GM12874 (cell line): Measurements from ENCODE around the gene SHROOM1.

Experiments used
- TF ChIP-seq, protein P1 (sequence below): IDR thresholded peaks from 2 replicates; pipeline ENCODE4 v1.5.1; 2011; ENCODE audit warnings: low read depth, mild to moderate bottlenecking, control low read depth, low read length, moderate library complexity; ENCODE audit not compliant: insufficient read depth

SHROOM1 gene

DNA sequence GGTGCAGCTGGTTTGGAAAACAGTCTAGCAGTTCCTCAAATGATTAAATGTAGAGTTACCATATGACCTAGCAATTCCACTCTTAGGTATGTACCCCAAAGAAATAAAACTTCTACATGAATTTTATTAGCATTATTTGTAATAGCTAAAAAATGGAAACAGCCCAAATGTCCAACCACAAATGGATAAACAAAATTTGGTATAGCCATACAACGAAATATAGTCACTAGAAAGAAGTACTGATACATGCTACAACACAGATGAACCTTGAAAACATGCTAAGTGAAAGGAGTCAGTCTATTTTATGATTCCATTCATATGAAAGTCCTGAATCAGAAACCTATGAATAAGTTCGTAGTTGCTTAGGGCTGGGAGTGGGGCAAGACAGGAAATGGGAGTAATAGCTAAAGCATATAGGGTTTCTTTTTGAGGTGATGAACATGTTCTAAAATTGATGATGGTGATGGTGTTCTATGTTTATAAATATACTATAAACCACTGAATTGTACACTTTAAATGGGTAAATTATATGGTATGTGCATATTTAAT, 29.5 kb upstream of the SHROOM1 start:
- TF ChIP-seq, protein P1, sequence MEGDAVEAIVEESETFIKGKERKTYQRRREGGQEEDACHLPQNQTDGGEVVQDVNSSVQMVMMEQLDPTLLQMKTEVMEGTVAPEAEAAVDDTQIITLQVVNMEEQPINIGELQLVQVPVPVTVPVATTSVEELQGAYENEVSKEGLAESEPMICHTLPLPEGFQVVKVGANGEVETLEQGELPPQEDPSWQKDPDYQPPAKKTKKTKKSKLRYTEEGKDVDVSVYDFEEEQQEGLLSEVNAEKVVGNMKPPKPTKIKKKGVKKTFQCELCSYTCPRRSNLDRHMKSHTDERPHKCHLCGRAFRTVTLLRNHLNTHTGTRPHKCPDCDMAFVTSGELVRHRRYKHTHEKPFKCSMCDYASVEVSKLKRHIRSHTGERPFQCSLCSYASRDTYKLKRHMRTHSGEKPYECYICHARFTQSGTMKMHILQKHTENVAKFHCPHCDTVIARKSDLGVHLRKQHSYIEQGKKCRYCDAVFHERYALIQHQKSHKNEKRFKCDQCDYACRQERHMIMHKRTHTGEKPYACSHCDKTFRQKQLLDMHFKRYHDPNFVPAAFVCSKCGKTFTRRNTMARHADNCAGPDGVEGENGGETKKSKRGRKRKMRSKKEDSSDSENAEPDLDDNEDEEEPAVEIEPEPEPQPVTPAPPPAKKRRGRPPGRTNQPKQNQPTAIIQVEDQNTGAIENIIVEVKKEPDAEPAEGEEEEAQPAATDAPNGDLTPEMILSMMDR, result no peak

DNA sequence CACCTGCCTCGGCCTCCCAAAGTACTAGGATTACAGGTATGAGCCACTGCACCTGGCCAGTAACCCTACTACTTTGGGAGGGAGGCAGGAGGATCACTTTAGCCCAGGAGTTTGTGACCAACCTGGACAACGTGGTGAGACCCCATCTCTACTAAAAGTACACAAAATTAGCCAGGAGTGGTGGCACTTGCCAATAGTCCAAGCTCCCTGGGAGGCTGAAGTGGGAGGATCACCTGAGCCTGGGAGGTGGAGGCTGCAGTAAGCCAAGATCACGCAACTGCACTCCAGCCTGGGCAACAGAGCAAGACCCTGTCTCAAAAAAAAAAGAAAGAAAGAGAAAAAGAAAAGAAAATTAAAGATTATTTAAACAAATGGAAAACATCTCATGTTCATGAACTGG, 25.6 kb upstream of the SHROOM1 start:
- TF ChIP-seq, protein P1, result no peak

DNA sequence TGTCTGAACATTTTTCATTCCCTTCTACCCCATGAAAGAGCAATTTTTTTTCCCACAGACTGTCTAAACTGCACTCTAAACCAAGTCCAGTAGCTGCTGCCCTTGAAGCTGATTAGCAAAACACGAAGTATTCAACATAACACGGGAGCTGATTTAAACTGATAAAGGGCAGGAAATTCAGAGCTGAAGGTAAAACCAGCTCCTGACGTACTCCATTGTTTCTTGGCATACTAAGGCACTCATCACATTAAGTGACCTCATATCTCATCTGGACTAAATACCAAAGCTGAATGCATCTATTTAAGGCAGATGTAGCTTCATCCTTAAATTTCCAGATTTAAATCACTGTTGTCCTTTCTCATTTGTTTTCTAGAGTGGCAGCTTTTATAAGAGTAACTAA, 23.9 kb upstream of the SHROOM1 start:
- TF ChIP-seq, protein P1, result no peak

DNA sequence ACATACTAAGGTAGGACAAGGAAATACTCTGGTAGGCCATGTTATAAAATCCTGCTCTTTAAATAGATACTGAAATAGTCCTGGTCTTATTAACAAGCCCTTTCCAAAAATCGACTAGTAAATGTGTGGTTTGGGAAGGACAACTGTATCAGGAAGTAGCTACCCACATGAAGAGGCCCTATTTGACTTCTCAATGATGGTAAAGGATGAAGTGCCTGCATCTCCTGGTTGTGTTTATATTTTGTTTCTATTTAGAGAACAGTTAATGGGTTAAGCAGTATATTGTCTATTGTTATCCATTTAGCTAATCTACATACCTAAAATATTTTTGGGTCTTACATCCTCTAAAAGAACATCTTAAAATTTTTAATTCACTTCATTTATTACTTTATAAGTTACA, 23.3 kb upstream of the SHROOM1 start:
- TF ChIP-seq, protein P1, result no peak

DNA sequence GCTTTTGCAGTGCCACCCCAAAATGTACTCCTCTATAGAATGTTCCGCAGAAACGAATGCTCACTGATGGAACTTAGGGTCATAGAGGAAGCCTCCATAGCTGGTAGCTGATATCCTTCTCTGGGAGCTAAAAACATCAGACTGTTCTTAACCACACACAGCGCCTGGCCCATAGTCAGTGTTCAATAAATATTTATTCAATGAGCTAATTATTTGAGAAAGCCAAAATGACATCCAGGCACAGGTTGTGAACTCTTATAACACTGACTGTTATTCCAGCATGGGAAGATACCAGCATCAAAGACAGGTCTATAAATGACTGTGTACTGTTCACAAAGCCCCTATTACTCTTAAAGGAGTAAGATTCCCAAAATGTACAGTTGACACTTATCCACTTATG, 22.9 kb upstream of the SHROOM1 start:
- TF ChIP-seq, protein P1, result no peak

DNA sequence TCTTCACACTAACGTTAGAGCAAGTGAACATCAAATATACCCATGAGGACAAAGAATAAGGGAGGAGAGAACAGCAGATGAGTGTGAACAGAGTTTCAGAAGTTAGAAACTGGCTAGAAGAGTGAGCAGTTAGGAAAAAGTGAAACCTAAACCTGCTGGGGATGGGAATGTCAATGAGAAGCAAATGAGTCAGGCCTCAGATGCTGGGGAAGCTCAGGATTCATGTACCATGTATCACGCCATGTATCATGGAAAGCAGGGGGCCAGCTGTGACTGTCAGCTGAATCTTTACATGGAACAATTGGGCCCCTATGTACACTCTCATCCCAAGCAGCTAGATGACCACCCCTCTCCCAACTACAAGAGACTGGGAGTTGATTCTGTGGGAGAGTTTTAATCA, 19.6 kb upstream of the SHROOM1 start:
- TF ChIP-seq, protein P1, result no peak

DNA sequence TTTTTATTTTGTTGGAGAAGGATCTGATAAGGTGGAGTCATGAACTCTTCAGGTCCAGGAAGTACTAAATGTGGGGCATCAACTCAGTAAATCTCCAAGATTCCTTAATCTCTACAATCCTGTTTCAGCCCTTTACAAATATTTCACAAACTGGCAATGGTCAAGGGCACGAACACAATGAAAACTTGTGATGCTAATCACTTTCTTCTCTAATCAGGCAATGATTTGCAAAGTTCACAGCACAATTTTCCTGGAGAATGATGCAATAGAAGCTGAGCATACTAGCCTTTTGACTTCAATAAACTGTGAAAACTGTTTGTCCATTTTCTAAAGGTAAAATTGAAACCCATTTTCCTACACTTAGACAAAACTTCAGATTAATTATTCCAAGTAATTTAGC, 18.9 kb upstream of the SHROOM1 start:
- TF ChIP-seq, protein P1, result no peak
